Stomach (tissue), 9 donors: Measurements from ENCODE around the gene HSPA1L. TPM values are rescaled to one million over a fixed set of nuclear protein-coding genes. Genes with fewer than 3 reads are reported as not detected.
A peak's percentile ranks its signal among the peaks of the same experiment; 100 is the strongest.
"Not testable (repeated sequence)": the region's sequence is repeated elsewhere in the genome, so short reads cannot be mapped to it uniquely, and the experiment has no call there.

Source experiments
- DNase-seq, 2 donors: peaks; one replicate each; pipeline versions ENCODE4 v3.0.0 to v3.0.0-alpha.2; 2013 to 2019
- H3K27ac ChIP-seq, 5 donors: fragments of 200-600 bp in 4 of 5; sonication (generic) in 4 of 5; one replicate each; pipeline ENCODE4 v1.5.1; 2013 to 2019; ENCODE audit warnings: mild to moderate bottlenecking in 1 of 5, moderate library complexity in 1 of 5
- H3K27me3 ChIP-seq, 3 donors: fragments of 200-600 bp; sonication (generic); one replicate each; pipeline ENCODE4 v1.5.1; 2017 to 2019; ENCODE audit warnings: mixed run types in 1 of 3
- H3K36me3 ChIP-seq, 4 donors: fragments of 200-600 bp; sonication (generic); 1 replicate in 3 of 4; 2 replicates in 1 of 4; pipeline ENCODE4 v1.5.1; 2016 to 2019
- H3K4me1 ChIP-seq, 4 donors: fragments of 200-600 bp; sonication (generic); one replicate each; pipeline ENCODE4 v1.5.1; 2016 to 2019
- H3K4me3 ChIP-seq, 4 donors: fragments of 200-600 bp; sonication (generic) in 3 of 4; one replicate each; pipeline ENCODE4 v1.5.1; 2016 to 2019; ENCODE audit warnings: mild to moderate bottlenecking in 1 of 4
- H3K9me3 ChIP-seq, 4 donors: fragments of 200-600 bp; sonication (generic); one replicate each; pipeline ENCODE4 v1.5.1; 2016 to 2019
- EP300 ChIP-seq: sonication (generic); formaldehyde crosslinking; IDR thresholded peaks from one replicate; pipeline ENCODE4 v1.6.1; 2017; ENCODE audit warnings: antibody characterized with exemption
- POLR2A ChIP-seq, 4 donors: fragments of 450-650 bp; IDR thresholded peaks; one replicate each; pipeline ENCODE4 v1.6.1; 2016; ENCODE audit warnings: antibody characterized with exemption in 4 of 4, control low read depth in 2 of 4, mild to moderate bottlenecking in 1 of 4, moderate library complexity in 1 of 4
- POLR2AphosphoS5 ChIP-seq, 3 donors: sonication (generic); formaldehyde crosslinking; IDR thresholded peaks; one replicate each; pipeline ENCODE4 v1.6.1; 2016; ENCODE audit warnings: antibody characterized with exemption in 3 of 3
- whole genome bisulfite sequencing, 5 donors: extraction: QIAGEN DNeasy Blood & Tissue Kit in 3 of 5; methylation state at CpG; one replicate each; pipeline versions ENCODE4 v1.1.5 to v1.1.7; 2013 to 2018; 5-methylcytosine and 5-hydroxymethylcytosine counted together
- intact Hi-C: fragments of 100-400 bp; cut with DNase I; formaldehyde crosslinking; loops from one replicate; pipeline ENCODE4 v1.15.1; 2023; ENCODE audit warnings: low total_unique reads
- polyA plus RNA-seq, 3 donors: library from polyadenylated mRNA; stranded (reverse); fragments of 200-250 nt; gene quantifications; one replicate each; pipeline ENCODE4 v1.2.3, GENCODE V29; 2013
- total RNA-seq, 5 donors: library from RNA; depleted of rRNA; stranded (reverse); fragments of >200 nt; gene quantifications; one replicate each; pipeline versions ENCODE4 v1.1.0 to v1.2.3, GENCODE V29; 2014 to 2016
- TF ChIP-seq, protein P1 (sequence below), 7 experiments: fragments of 450-650 bp in 4 of 7; fragments of 200-600 bp in 3 of 7; sonication (generic) in 3 of 7; IDR thresholded peaks; one replicate each; pipeline ENCODE4 v1.5.1; 2016 to 2019; ENCODE audit warnings: antibody characterized with exemption in 7 of 7, control low read depth in 2 of 7, mild to moderate bottlenecking in 1 of 7
- donor health status: healthy with polysubstance abuse.
- donor health status: Bipolar disorder and iron deficiency.
- donor health status: healthy.

Gene HSPA1L
- total and polyA plus RNA-seq, 8 donors = 0.46 to 1.7 (median 0.98) TPM; not detected in 3

DNA sequence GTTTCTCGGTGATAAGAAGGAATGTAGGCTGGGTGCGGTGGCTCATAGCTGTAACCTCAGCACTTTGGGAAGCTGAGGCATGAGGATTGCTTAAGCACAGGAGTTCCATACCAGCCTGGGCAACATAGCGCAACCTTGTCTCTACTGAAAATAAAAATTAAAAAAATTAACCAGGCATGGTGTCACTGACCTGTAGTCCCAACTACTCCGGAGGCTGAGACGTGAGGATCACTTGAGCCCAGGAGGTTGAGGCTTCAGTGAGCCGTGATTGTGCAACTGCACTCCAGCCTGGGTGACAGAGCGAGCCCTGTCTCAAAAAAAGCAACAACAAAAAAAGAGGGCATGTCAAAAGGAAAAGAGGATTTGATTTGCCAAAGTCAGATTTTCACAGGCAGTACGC lies 43.6 kb upstream of the HSPA1L start:
- Histone ChIP-seq H3K9me3 (no peaks in the 10 kb centered on the region), H3K27me3 (no peaks in the 10 kb centered on the region), H3K27ac (no peak overlapping the region), H3K4me1 (peaks cover 6 to 25% (median 17%) of the 10 kb centered on the region in 4 donors), H3K36me3 (peaks cover 28 to 56% (median 47%) of the 10 kb centered on the region in 4 donors), H3K4me3 (no peak overlapping the region)
- 85 to 96% (median 92%) methylated on average over 8 of the region's 8 CpGs for WGBS, 5 donors
- no peak for DNase-seq
- intact Hi-C loops = no loop called here
- TF ChIP-seq EP300 (no peak), POLR2AphosphoS5 (IDR thresholded peaks at IDR 0.05) (no peak), POLR2A (IDR thresholded peaks at IDR 0.05) (no peak)
- TF ChIP-seq, protein P1, sequence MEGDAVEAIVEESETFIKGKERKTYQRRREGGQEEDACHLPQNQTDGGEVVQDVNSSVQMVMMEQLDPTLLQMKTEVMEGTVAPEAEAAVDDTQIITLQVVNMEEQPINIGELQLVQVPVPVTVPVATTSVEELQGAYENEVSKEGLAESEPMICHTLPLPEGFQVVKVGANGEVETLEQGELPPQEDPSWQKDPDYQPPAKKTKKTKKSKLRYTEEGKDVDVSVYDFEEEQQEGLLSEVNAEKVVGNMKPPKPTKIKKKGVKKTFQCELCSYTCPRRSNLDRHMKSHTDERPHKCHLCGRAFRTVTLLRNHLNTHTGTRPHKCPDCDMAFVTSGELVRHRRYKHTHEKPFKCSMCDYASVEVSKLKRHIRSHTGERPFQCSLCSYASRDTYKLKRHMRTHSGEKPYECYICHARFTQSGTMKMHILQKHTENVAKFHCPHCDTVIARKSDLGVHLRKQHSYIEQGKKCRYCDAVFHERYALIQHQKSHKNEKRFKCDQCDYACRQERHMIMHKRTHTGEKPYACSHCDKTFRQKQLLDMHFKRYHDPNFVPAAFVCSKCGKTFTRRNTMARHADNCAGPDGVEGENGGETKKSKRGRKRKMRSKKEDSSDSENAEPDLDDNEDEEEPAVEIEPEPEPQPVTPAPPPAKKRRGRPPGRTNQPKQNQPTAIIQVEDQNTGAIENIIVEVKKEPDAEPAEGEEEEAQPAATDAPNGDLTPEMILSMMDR (IDR thresholded peaks at IDR 0.05) = no peak

DNA sequence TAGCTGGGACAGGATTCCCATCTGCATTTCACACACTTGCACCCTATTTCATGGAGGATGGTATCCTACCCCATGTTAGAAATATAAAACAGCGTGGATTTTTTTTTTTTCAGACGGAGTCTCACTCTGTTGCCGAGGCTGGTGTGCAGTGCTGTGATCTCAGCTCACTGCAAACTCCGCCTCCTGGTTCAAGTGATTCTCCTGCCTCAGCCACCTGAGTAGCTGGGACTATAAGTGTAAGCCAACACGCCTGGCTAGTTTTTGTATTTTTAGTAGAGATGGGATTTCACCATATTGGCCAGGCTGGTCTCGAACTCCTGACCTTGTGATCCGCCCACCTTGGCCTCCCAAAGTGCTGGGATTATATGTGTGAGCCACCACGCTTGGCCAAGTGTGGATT lies 42.7 kb upstream of the HSPA1L start:
- intact Hi-C loops, H3K9me3 ChIP-seq, DNase-seq, H3K27me3 ChIP-seq, H3K4me3 ChIP-seq, H3K27ac ChIP-seq: not testable (repeated sequence)
- peaks cover 6 to 17% (median 11%) of the 10 kb centered on the region in 4 donors for H3K4me1 ChIP-seq
- peaks cover 28 to 54% (median 47%) of the 10 kb centered on the region in 4 donors for H3K36me3 ChIP-seq
- WGBS, 5 donors = 84 to 96% (median 92%) methylated on average over 8 of the region's 8 CpGs

DNA sequence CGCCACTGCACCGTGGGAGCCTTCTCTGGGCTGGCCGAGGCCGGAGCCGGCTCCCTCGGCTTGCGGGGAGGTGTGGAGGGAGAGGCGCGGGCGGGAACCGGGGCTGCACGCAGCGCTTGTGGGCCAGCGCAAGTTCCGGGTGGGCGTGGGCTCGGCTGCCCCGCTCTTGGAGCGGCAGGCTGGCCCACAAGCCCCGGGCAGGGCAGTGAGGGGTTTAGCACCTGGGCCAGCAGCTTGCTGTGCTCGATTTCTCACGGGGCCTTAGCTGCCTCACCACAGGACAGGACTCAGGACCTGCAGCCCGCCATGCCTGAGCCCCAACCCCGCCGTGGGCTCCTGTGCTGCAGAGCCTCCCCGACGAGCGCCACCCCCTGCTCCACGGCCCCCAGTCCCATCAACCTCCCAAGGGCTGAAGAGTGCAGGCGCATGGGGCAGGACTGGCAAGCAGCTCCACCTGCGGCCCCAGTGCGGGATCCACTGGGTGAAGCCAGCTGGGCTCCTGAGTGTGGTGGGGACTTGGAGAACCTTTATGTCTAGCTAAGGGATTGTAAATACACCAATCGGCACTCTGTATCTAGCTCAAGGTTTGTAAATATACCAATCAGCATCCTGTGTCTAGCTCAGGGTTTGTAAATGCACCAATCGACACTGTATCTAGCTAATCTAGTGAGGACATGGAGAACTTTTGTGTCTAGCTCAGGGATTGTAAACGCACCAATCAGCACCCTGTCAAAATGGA lies 37.1 kb upstream of the HSPA1L start:
- H3K4me3 ChIP-seq, H3K27me3 ChIP-seq, H3K9me3 ChIP-seq, H3K27ac ChIP-seq, intact Hi-C loops, H3K4me1 ChIP-seq, DNase-seq: not testable (repeated sequence)
- WGBS, 5 donors = 87 to 95% (median 92%) methylated on average over 17 to 35 of the region's 35 CpGs
- H3K36me3 ChIP-seq = peaks cover 0 to 12% (median 7%) of the 10 kb centered on the region in 4 donors

DNA sequence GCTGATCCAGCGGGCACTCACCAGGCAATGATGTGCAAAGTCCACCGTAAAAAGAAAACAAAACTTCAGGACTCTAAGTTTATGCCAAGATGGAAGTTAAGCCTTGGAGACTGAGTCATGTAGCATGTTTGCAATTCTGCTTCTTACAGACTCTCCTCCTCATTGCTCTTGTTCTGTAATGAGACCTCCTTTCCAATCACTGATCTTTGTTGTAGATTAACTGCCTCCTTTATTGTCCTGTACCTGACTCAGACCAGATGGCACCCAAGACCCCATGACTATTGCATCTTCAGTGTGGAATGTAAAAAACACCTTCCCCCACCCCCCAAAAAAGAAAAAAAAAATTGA lies 36.4 kb upstream of the HSPA1L start:
- H3K9me3 ChIP-seq = no peaks in the 10 kb centered on the region
- intact Hi-C loops = no loop called here
- H3K4me3 ChIP-seq = no peak overlapping the region
- H3K27me3 ChIP-seq = no peaks in the 10 kb centered on the region
- 24 to 58% (median 26%) methylated on average over 2 of the region's 2 CpGs for WGBS, 5 donors
- DNase-seq = no peak
- peaks cover 0 to 5% (median under 1%) of the 10 kb centered on the region in 4 donors for H3K36me3 ChIP-seq
- H3K4me1 ChIP-seq = no peaks in the 10 kb centered on the region
- peak overlapping the region in 1 of 5 donors; percentile 14 for H3K27ac ChIP-seq
- no peak for TF ChIP-seq POLR2AphosphoS5 (IDR thresholded peaks at IDR 0.05)
- TF ChIP-seq, protein P1 (IDR thresholded peaks at IDR 0.05) = no peak
- TF ChIP-seq EP300 = no peak
- no peak for TF ChIP-seq POLR2A (IDR thresholded peaks at IDR 0.05)

DNA sequence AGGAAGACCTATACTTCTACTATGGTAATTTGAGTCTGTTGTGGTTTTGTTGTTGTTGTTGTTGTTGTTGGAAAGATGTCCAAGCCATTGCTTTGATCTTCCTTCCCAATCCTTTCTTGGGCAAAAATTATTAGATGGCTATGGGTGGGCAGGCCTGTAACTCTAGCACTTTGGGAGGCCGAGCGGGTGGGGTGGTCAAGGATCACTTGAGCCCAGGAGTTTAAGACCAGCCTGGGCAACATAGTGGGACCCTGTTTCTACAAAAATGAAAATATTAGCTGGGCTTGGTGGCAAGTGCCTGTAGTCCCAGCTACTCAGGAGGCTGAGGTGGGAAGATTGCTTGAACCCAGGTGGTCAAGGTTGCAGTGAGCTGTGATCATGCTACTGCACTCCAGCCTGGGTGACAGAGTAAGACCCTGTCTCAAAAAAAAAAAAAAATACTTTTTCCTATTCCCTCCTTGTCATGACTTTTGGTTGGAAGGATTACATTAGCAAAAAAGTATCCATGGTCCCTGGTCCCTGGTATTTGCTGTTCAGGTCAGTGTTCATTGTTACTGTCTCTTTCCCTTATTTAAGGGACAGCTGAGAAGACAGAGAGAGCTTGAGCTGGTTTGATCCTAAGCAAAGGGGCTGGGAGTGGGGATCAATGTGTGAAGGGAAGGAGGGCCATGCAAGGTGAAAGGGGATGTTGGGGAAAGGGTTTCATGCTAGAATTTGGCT lies 35.8 kb upstream of the HSPA1L start:
- no peak overlapping the region for H3K4me3 ChIP-seq
- intact Hi-C loops = no loop called here
- no peaks in the 10 kb centered on the region for H3K4me1 ChIP-seq
- WGBS, 5 donors = 89 to 97% (median 97%) methylated on average over 2 of the region's 2 CpGs
- no peak for DNase-seq
- H3K36me3 ChIP-seq = peaks cover 0 to 4% (median 0%) of the 10 kb centered on the region in 4 donors
- no peaks in the 10 kb centered on the region for H3K27me3 ChIP-seq
- peak overlapping the region in 1 of 5 donors; percentile 14 for H3K27ac ChIP-seq
- H3K9me3 ChIP-seq = no peaks in the 10 kb centered on the region
- TF ChIP-seq POLR2AphosphoS5 (IDR thresholded peaks at IDR 0.05) (no peak), POLR2A (IDR thresholded peaks at IDR 0.05) (no peak), EP300 (no peak)
- TF ChIP-seq, protein P1 (IDR thresholded peaks at IDR 0.05) = no peak
